Activated T-helper 9 cell treated with anti-CD3 and anti-CD28 coated beads, Interleukin-2, amount 50 U/mL, for 16 hours (primary cell): ENCODE measurements around the gene REL.
"Not testable (repeated sequence)": the region's sequence is repeated elsewhere in the genome, so short reads cannot be mapped to it uniquely, and the experiment has no call there.

Experiments
- DNase-seq: peaks from one replicate; pipeline ENCODE4 v3.0.0-alpha.2; 2020; ENCODE audit warnings: low read depth

The REL gene

GRCh38 chr2:60868589-60869273, 12.6 kb upstream of the REL start:
- DNase-seq, result no peak

GRCh38 chr2:60872510-60872928, 8.9 kb upstream of the REL start:
- DNase-seq, result no peak

GRCh38 chr2:60873381-60873780, 8.0 kb upstream of the REL start:
- no peak for DNase-seq

GRCh38 chr2:60875520-60875919, 5.9 kb upstream of the REL start:
- no peak for DNase-seq

- DNase-seq, result no peak
Observed at GRCh38 chr2:60880643-60881046, 729 bp upstream of the REL start.

- no peak for DNase-seq
Observed at GRCh38 chr2:60882971-60883753, 1.8 kb downstream of the REL start.

- DNase-seq, result no peak
Observed at GRCh38 chr2:60883896-60884295, 2.5 kb downstream of the REL start.

- DNase-seq, result no peak
Observed at GRCh38 chr2:60884800-60885199, 3.4 kb downstream of the REL start.

GRCh38 chr2:60885683-60886082, 4.3 kb downstream of the REL start:
- DNase-seq, result no peak

GRCh38 chr2:60886991-60887390, 5.6 kb downstream of the REL start:
- no peak for DNase-seq

- DNase-seq, result no peak
Observed at GRCh38 chr2:60888853-60889252, 7.5 kb downstream of the REL start.

GRCh38 chr2:60889581-60890392, 8.4 kb downstream of the REL start:
- not testable (repeated sequence) for DNase-seq

- no peak for DNase-seq
Observed at GRCh38 chr2:60890393-60890707, 9.0 kb downstream of the REL start.

GRCh38 chr2:60891180-60891579, 9.8 kb downstream of the REL start:
- DNase-seq, result no peak

- DNase-seq, result no peak
Observed at GRCh38 chr2:60898567-60898966, 17.2 kb downstream of the REL start.

GRCh38 chr2:60899230-60899891, 18.0 kb downstream of the REL start:
- DNase-seq, result peak; percentile 23

- no peak for DNase-seq
Observed at GRCh38 chr2:60899892-60900249, 18.5 kb downstream of the REL start.

GRCh38 chr2:60901296-60901695, 19.9 kb downstream of the REL start:
- DNase-seq, result not testable (repeated sequence)

GRCh38 chr2:60905867-60906266, 24.5 kb downstream of the REL start:
- DNase-seq, result not testable (repeated sequence)

GRCh38 chr2:60906395-60906794, 25.0 kb downstream of the REL start:
- no peak for DNase-seq

- no peak for DNase-seq
Observed at GRCh38 chr2:60907329-60907728, 26.0 kb downstream of the REL start.

GRCh38 chr2:60925994-60926740, 44.8 kb downstream of the REL start:
- DNase-seq, result no peak
